ENCODE measurements around the gene NECTIN2.
A peak's percentile ranks its signal among the peaks of the same experiment; 100 is the strongest.

Gene NECTIN2

GRCh38 chr19:44845612-44846454 is at the start of gene NECTIN2:
Gene NECTIN2, plus strand, starts transcription at chr19:44846297. Its CDS starts 229 bp downstream, at chr19:44846526.
- ChIA-PET POLR2A (interaction anchor here (0.7 to 1.4 kb wide), 4 partner anchors 11 to 75 kb away, joined by 3 to 11 read pairs (median 3); partner anchors contain the start of gene TOMM40), CTCF (interaction anchor here (0.6 to 1.1 kb wide), 10 partner anchors 9 to 291 kb away, joined by 3 to 6 read pairs (median 4); no protein-coding TSS in a partner anchor)
- peak; percentile 99 for DNase-seq (ENCODE audit: extremely low spot score)
- TF ChIP-seq L3MBTL2 (conservative IDR thresholded peaks at IDR 0.05) (peak; percentile 74), PKNOX1 (IDR thresholded peaks at IDR 0.05) (peak; percentile 58; the same call in 1 of the 2 replicates), SUZ12 (IDR thresholded peaks at IDR 0.05) (no peak)

- TF ChIP-seq BHLHE40 (IDR thresholded peaks at IDR 0.05; ENCODE audit: borderline replicate concordance) (no peak), NFRKB (IDR thresholded peaks at IDR 0.05) (no peak), FOXA1 (IDR thresholded peaks at IDR 0.05) (no peak), FOXM1 (IDR thresholded peaks at IDR 0.05; ENCODE audit: borderline replicate concordance) (no peak), LEF1 (IDR thresholded peaks at IDR 0.05; ENCODE audit: borderline replicate concordance) (no peak), CTBP1 (IDR thresholded peaks at IDR 0.05; ENCODE audit: borderline replicate concordance) (no peak), PKNOX1 (IDR thresholded peaks at IDR 0.05) (no peak), L3MBTL2 (conservative IDR thresholded peaks at IDR 0.05) (no peak), ARNT (IDR thresholded peaks at IDR 0.05) (no peak), SUZ12 (IDR thresholded peaks at IDR 0.05) (no peak), SP1 (IDR thresholded peaks at IDR 0.05) (no peak), ZNF384 (IDR thresholded peaks at IDR 0.05) (no peak)
- ChIA-PET POLR2A (no interaction called here), CTCF (interaction anchor here (0.8 kb wide), 1 partner anchor 117 kb away, joined by 3 read pairs; no protein-coding TSS in a partner anchor)
- DNase-seq (ENCODE audit: extremely low spot score) = no peak
These were observed 49.4 kb upstream of the NECTIN2 start for GRCh38 chr19:44796701-44797115.

- POLR2A ChIA-PET = no interaction called here
- no peak for TF ChIP-seq HDGF (IDR thresholded peaks at IDR 0.05; ENCODE audit: borderline replicate concordance)
- no peak for TF ChIP-seq PKNOX1 (IDR thresholded peaks at IDR 0.05)
- TF ChIP-seq CTBP1 (IDR thresholded peaks at IDR 0.05; ENCODE audit: borderline replicate concordance) = no peak
- no peak for TF ChIP-seq NFRKB (IDR thresholded peaks at IDR 0.05)
- TF ChIP-seq SP1 (IDR thresholded peaks at IDR 0.05) = no peak
- no peak for TF ChIP-seq FOXA1 (IDR thresholded peaks at IDR 0.05)
- no peak for TF ChIP-seq TARDBP (IDR thresholded peaks at IDR 0.05)
- TF ChIP-seq FOXM1 (IDR thresholded peaks at IDR 0.05; ENCODE audit: borderline replicate concordance) = no peak
- TF ChIP-seq L3MBTL2 (conservative IDR thresholded peaks at IDR 0.05) = no peak
- no peak for TF ChIP-seq LEF1 (IDR thresholded peaks at IDR 0.05; ENCODE audit: borderline replicate concordance)
- no peak for TF ChIP-seq ELF4 (IDR thresholded peaks at IDR 0.05)
- no peak for TF ChIP-seq ZNF384 (IDR thresholded peaks at IDR 0.05)
- no peak for TF ChIP-seq FOXK2 (IDR thresholded peaks at IDR 0.05)
- no peak for TF ChIP-seq ARNT (IDR thresholded peaks at IDR 0.05)
- no peak for TF ChIP-seq BHLHE40 (IDR thresholded peaks at IDR 0.05; ENCODE audit: borderline replicate concordance)
- no peak for TF ChIP-seq SUZ12 (IDR thresholded peaks at IDR 0.05)
- no peak for DNase-seq (ENCODE audit: extremely low spot score)
- CTCF ChIA-PET = interaction anchor here (0.6 kb wide), 1 partner anchor 33 kb away, joined by 3 read pairs; no protein-coding TSS in a partner anchor
These were observed 46.3 kb upstream of the NECTIN2 start for GRCh38 chr19:44799627-44800346.

GRCh38 chr19:44800461-44800860 is 45.6 kb upstream of the NECTIN2 start:
- peak; percentile 89 for DNase-seq (ENCODE audit: extremely low spot score)
- POLR2A ChIA-PET = no interaction called here
- TF ChIP-seq TARDBP (IDR thresholded peaks at IDR 0.05) = no peak
- no peak for TF ChIP-seq FOXA1 (IDR thresholded peaks at IDR 0.05)
- TF ChIP-seq SP1 (IDR thresholded peaks at IDR 0.05) = no peak
- TF ChIP-seq FOXM1 (IDR thresholded peaks at IDR 0.05; ENCODE audit: borderline replicate concordance) = no peak
- TF ChIP-seq SUZ12 (IDR thresholded peaks at IDR 0.05) = no peak
- TF ChIP-seq NFRKB (IDR thresholded peaks at IDR 0.05) = no peak
- TF ChIP-seq FOXK2 (IDR thresholded peaks at IDR 0.05) = no peak
- no peak for TF ChIP-seq L3MBTL2 (conservative IDR thresholded peaks at IDR 0.05)
- no peak for TF ChIP-seq ZNF384 (IDR thresholded peaks at IDR 0.05)
- TF ChIP-seq HDGF (IDR thresholded peaks at IDR 0.05; ENCODE audit: borderline replicate concordance) = no peak
- no peak for TF ChIP-seq PKNOX1 (IDR thresholded peaks at IDR 0.05)
- no peak for TF ChIP-seq LEF1 (IDR thresholded peaks at IDR 0.05; ENCODE audit: borderline replicate concordance)
- TF ChIP-seq ARNT (IDR thresholded peaks at IDR 0.05) = no peak
- CTCF ChIA-PET = no interaction called here
